OCI-LY7 (cell line): ENCODE results near the gene JDP2. TPM values are rescaled to one million over a fixed set of nuclear protein-coding genes. Genes with fewer than 3 reads are reported as not detected.

Experiments used
- BruUV-seq: library from RNA; stranded (reverse); fragments of 400-500 nt; replicated peaks from 2 replicates; lab custom pipeline; 2021; lab: Mats Ljungman, UMichigan
- CTCF ChIA-PET: fragments of 300-600 bp; sonication (Branson Sonifier 250); formaldehyde crosslinking; loops from one replicate; lab custom pipeline; 2022; ENCODE audit warnings: antibody characterized with exemption; ENCODE audit not compliant: unreplicated experiment; lab: Charles Lee
- POLR2A ChIA-PET: fragments of 300-600 bp; sonication (Branson Sonifier 250); formaldehyde crosslinking; loops from one replicate; lab custom pipeline; 2022; ENCODE audit warnings: antibody characterized with exemption; lab: Charles Lee
- DNase-seq: peaks from one replicate; pipeline ENCODE4 v3.0.0-alpha.2; 2015; ENCODE audit warnings: low spot score
- H2AFZ ChIP-seq: fragments of 200-600 bp; sonication (generic), shearing (Covaris generic); 2 replicates; pipeline ENCODE4 v1.6.1; 2014; ENCODE audit warnings: mild to moderate bottlenecking, antibody characterized with exemption, low read length, moderate library complexity
- H3K27ac ChIP-seq: fragments of 200-600 bp; sonication (generic); 2 replicates; pipeline ENCODE4 v1.5.1; 2014; ENCODE audit warnings: mixed run types, low read depth, mild to moderate bottlenecking, moderate library complexity, low read length, inconsistent platforms; ENCODE audit not compliant: poor library complexity, severe bottlenecking
- H3K36me3 ChIP-seq: fragments of 200-600 bp; sonication (generic); 2 replicates; pipeline ENCODE4 v1.6.1; 2014; ENCODE audit warnings: mild to moderate bottlenecking, antibody characterized with exemption, low read length, moderate library complexity, mixed read lengths; ENCODE audit not compliant: insufficient read depth
- H3K4me1 ChIP-seq: fragments of 200-600 bp; sonication (generic); 2 replicates; pipeline ENCODE4 v1.5.1; 2014; ENCODE audit warnings: mild to moderate bottlenecking, low read length; ENCODE audit not compliant: insufficient read depth, poor library complexity, severe bottlenecking
- H3K4me2 ChIP-seq: fragments of 200-600 bp; sonication (generic); 2 replicates; pipeline ENCODE4 v1.6.1; 2014; ENCODE audit warnings: mild to moderate bottlenecking, low read length
- H3K4me3 ChIP-seq: fragments of 200-600 bp; sonication (generic); 2 replicates; pipeline ENCODE4 v1.5.1; 2014; ENCODE audit warnings: mild to moderate bottlenecking, low read depth, low read length; ENCODE audit not compliant: poor library complexity, severe bottlenecking
- H3K79me2 ChIP-seq: fragments of 200-600 bp; sonication (generic); 2 replicates; pipeline ENCODE4 v1.6.1; 2016; ENCODE audit warnings: low read depth, mild to moderate bottlenecking, low read length, moderate library complexity, mixed read lengths; ENCODE audit not compliant: insufficient read depth
- H3K9me2 ChIP-seq: fragments of 200-600 bp; sonication (generic); 2 replicates; pipeline ENCODE4 v1.6.1; 2016; ENCODE audit warnings: mild to moderate bottlenecking, low read length, mixed read lengths; ENCODE audit not compliant: insufficient read depth
- H3K9me3 ChIP-seq: fragments of 200-600 bp; sonication (generic); 2 replicates; pipeline ENCODE4 v1.6.1; 2014; ENCODE audit warnings: mild to moderate bottlenecking, mixed run types, low read length, mixed read lengths
- H4K20me1 ChIP-seq: fragments of 200-600 bp; sonication (generic); 2 replicates; pipeline ENCODE4 v1.6.1; 2014; ENCODE audit warnings: mild to moderate bottlenecking, antibody characterized with exemption, low read length, moderate library complexity, mixed read lengths; ENCODE audit not compliant: insufficient read depth
- EZH2phosphoT487 ChIP-seq: fragments of 200-600 bp; sonication (generic); IDR thresholded peaks from 2 replicates; pipeline ENCODE4 v1.6.1; 2018; ENCODE audit warnings: low read depth, borderline replicate concordance, mild to moderate bottlenecking, mixed run types, antibody characterized with exemption, low read length, moderate library complexity, mixed read lengths
- intact Hi-C: fragments of 100-400 bp; cut with micrococcal nuclease; formaldehyde crosslinking; loops from one replicate; pipeline ENCODE4 v1.10.0; 2022; ENCODE audit not compliant: unreplicated experiment
- total RNA-seq, 2 experiments: library from RNA; depleted of rRNA in 1 of 2; stranded (reverse); fragments of >200 nt in 1 of 2; shearing (Covaris generic) in 1 of 2; gene quantifications; 2 replicates each; pipeline ENCODE4 v1.2.3, GENCODE V29; 2014 to 2022
- TF ChIP-seq, protein P1 (sequence below): fragments of 200-600 bp; sonication (generic); conservative IDR thresholded peaks from 2 replicates; pipeline ENCODE4 v1.5.1; 2014; ENCODE audit warnings: mild to moderate bottlenecking, antibody characterized with exemption, low read length, moderate library complexity, mixed read lengths

Gene JDP2
- total RNA-seq, 2 experiments from 2014 or later, result 45.7 to 62.7 TPM

DNA sequence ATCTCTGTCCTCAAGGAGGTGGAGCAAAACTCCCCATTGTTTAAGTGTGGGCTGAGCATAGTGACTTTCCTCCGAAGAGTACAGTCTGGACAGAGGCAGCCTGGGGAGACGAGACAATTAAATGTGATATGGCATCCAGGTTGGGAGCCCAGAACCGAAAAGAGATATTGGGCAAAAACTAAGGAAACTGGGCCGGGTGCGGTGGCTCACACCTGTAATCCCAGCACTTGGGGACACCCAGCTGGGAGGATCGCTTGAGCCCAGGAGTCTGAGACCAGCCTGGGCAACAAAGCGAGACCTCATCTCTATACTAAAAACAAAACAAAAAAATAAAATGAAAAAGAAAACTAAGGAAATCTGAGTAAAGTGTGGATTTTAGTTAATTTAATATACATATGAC lies 35.9 kb upstream of the JDP2 start:
- TF ChIP-seq, protein P1, sequence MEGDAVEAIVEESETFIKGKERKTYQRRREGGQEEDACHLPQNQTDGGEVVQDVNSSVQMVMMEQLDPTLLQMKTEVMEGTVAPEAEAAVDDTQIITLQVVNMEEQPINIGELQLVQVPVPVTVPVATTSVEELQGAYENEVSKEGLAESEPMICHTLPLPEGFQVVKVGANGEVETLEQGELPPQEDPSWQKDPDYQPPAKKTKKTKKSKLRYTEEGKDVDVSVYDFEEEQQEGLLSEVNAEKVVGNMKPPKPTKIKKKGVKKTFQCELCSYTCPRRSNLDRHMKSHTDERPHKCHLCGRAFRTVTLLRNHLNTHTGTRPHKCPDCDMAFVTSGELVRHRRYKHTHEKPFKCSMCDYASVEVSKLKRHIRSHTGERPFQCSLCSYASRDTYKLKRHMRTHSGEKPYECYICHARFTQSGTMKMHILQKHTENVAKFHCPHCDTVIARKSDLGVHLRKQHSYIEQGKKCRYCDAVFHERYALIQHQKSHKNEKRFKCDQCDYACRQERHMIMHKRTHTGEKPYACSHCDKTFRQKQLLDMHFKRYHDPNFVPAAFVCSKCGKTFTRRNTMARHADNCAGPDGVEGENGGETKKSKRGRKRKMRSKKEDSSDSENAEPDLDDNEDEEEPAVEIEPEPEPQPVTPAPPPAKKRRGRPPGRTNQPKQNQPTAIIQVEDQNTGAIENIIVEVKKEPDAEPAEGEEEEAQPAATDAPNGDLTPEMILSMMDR, result no peak
- no peak for TF ChIP-seq EZH2phosphoT487
- BruUV-seq, result no TSS peak
- Histone ChIP-seq H3K4me2 (no peak overlapping the region), H3K9me3 (no peaks in the 10 kb centered on the region), H2AFZ (no peak overlapping the region), H3K9me2 (no peaks in the 10 kb centered on the region), H3K36me3 (no peaks in the 10 kb centered on the region), H3K79me2 (no peaks in the 10 kb centered on the region), H3K4me1 (no peaks in the 10 kb centered on the region), H4K20me1 (no peaks in the 10 kb centered on the region), H3K4me3 (no peak overlapping the region), H3K27ac (no peak overlapping the region)
- intact Hi-C loops, result no loop called here
- POLR2A ChIA-PET, result no interaction called here
- no peak for DNase-seq
- CTCF ChIA-PET, result no interaction called here

DNA sequence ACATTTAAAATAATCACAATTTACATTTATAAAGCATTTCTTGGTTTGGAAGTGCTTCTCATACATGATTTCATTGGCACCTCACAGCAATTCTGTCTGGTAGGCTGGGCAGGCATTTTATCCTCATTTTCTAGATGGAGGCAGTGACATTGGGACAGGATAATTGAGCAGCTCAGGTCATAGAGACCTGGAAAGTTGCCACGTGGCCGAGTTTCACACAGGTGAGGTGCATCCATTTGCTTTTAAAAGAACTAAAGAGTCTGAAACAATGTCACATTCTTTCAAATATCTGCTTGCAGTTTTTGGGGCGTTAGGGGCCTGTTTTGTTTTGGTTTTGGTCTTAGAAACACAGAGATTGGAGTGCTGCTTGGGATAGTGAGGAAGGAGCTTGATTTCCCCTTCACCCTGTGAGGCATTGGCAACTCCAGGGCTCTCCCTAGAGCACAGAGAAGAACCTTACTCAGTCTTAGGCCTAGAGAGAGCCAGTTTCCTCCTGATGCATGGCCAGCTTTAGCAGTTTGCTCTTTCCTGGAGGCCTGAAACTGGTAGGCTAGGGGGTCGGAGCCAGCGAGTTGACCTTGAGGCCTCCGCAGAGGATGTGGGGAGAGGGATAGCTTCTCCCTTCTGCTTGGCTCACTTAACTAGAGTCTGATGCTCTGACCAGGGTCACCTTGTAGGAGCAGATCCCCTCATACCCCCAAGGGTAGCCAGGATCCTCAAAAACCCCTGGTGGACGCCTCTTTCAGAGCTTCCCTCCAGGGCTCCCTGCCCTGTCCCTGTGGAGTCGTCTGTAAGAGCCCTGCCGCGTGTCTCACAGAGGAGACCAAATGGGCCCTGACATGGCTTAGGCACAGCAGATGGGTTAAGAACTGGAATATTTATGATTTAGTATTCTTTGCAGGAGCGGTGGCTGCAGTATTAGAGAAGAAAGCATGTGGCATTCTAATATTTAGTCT lies 34.9 kb upstream of the JDP2 start:
- POLR2A ChIA-PET, result no interaction called here

More for the DNA sequence above, 34.9 kb upstream of the JDP2 start:
- Histone ChIP-seq H3K4me3 (no peak overlapping the region), H3K79me2 (no peaks in the 10 kb centered on the region), H3K36me3 (no peaks in the 10 kb centered on the region), H3K9me3 (no peaks in the 10 kb centered on the region), H4K20me1 (no peaks in the 10 kb centered on the region), H3K4me1 (no peaks in the 10 kb centered on the region), H3K27ac (no peak overlapping the region), H3K4me2 (no peak overlapping the region), H2AFZ (no peak overlapping the region), H3K9me2 (no peaks in the 10 kb centered on the region)
- intact Hi-C loops, result no loop called here
- no peak for DNase-seq
- CTCF ChIA-PET, result no interaction called here
- TF ChIP-seq, protein P1, result no peak
- BruUV-seq, result no TSS peak
